Activated CD4-positive, CD25-positive, alpha-beta regulatory T cell treated with anti-CD3 and anti-CD28 coated beads, Interleukin-2, amount 50 U/mL, for 24 hours (primary cell): Measurements from ENCODE around the gene HSPH1.
"Not testable (repeated sequence)": the region's sequence is repeated elsewhere in the genome, so short reads cannot be mapped to it uniquely, and the experiment has no call there.

ENCODE experiments used
- ATAC-seq, 2 donors: fragments of 150-1000 bp; cut with Tn5 transposase; one replicate each; pipeline ENCODE4 v1.10.0; 2021; ENCODE audit warnings: mild to moderate bottlenecking in 1 of 2, moderate library complexity in 1 of 2

The HSPH1 gene

DNA sequence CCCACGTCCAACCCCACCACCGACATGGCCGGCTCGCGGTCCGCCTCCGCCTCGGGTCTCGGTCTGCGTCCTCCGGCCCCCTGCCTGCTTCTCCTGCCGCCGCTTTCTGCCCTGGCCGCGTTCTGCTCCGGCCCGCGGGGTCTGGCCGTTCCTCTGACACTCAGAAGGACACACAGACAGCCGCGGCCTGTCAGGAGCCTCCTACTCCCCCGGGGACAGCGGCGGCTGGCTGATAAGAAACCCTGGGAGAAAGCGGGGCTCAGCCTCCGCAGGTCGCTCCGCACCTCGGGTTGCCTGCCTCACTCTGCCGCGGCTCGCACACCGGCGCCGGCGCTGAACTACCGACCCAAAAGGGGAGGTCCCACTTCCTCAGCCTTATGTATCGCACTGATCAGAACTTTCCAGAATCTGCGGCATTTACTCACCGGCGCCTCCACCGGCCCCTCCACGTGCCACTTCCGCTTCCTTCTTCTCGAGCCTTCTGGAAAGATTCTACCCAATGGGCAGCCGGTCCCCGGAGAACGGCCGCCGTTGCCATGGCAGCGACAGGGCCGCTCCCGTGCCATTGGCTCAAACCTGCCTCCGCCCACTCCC is at the start of gene HSPH1:
TSS of gene HSPH1 (minus strand) at position 348 of the 594 bp plus-strand sequence. CDS start at position 26, 322 bp downstream.
- ATAC-seq: peak; percentile 79 to 83

DNA sequence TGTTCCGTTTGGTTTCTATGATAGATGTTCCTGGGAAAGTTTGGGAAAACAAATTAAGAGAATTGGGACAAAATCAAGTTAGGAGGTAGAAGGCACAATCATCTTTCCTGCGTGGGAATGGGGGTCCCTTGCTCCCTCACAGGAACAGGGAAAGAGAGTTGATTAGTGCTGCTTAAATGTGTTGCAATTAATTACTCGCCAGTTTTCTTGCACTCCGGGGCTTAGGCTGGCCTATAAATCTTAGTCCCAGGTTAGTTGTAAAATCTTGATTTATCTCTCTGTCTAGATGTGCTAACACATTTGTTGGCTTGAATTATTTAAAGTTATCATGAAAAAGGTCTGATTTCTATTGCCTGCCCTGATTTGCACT is 48.1 kb upstream of the HSPH1 start:
- no peak for ATAC-seq

DNA sequence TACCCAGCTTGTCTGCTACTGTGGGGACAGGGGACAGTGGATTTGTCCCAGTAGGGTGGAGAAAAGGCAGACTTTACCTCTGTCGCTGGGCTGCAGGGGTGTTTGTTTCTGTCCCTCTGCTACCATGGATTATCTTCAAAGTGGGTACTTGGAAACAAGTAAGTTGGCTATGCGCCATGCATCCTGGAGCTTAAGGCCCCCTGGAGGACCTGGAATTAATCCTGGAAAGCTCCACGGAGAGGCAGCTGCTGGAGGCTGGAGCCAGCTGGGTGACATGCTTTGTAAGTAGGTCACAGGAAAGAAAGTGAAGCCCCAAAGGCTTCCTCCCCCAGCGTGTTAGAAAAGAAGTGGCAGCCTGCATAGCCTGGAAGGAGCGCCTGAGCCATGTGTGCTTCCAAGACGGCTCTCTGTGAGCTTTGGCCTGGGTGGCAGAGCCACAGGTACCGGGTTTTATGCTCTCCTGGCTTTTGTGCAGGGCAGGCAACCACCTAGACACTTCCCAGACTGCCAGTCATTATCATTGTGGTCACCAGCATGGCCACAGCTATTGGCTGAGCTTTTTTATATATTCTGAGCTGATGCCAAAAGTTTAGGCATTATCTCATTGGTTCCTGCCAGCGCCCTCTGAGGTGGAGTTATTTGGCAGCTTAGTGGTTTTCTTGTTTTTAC is 47.6 kb upstream of the HSPH1 start:
- no peak for ATAC-seq

DNA sequence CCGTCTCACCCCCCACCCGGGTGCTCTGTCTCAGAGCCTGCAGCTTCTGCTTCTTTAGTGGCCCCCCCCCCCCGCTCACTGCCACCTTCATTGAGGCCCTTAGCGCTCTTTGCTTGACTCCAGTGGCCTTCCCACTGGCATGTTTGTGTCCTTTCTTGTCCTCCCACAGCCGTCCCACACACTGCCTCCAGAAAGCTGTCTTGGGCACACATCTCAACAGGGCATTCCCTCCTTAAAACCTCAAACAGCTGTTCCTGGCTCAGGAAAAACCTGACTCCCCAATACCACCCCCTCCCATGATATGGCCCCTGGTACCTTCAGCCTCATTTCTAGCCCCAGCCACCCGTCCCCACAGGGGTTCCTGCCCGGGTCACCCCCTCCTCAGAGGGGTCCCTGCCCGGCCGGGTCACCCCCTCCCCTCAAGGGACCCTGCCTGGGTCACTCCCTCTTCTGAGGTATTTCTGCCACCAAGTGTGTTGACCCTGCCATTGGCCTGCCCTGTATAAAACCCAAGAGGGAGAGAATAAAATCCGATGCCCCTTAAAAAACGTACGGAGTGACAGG is 46.9 kb upstream of the HSPH1 start:
- no peak for ATAC-seq

DNA sequence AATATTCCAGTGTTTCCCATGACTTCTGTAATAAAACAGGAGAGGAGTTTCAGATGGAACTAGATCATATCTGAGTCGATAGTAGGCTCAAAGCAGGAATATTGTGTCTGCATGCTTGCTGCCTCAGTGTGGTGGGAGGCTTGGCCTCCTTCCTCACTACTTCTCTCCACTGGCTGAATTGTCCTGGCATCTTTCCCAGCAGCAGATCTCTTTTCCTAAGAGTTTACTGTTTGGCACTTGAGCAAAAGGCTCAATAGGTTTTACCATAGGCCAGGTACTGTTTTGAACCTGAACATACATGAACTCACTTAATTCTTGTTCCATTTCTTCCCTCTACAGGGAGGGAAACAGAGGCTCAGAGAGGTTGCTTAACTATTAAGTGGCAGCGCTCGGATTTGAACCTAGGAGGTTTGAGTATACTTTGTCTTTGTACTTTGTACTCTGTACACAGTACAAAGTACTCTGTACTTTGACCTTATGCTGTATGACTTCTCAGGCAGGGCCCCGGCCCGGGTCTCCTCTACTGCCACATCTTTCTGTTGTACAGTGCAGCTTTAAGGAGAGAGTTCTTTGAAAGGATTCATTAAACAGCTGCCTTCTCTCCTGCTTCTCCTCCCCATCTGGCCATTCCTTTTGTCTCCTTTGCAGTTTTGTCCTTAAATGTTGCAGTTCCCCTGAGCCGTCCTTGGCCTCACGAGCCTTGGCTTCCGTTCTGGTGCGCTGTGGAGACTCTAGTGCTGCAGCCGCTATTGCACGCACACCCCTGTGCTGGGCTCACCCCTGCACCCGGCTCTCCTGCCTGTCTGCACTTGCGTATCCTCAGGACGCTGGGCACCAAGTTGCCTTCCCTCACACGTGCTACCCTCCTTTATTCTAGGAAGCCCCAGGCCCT is 46.2 kb upstream of the HSPH1 start:
- no peak for ATAC-seq

DNA sequence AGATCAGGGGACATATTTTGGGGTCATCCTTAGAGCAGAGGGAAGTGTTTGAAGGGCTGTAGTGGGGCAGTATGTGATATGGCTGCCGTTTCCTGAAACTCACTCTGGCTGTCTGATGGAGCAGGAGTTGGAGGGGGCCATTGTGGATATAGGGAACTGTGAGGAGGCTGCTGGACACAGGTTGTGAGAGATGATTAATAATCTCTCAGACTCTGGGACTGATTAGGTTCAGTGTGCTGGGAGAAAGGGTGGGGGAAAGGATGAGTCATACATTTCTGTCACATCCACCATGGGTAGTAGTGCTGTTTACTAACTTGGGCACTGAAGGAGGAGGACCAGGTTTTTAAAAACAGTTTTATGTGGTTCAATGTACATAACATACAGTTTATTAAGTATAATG is 42.9 kb upstream of the HSPH1 start:
- peak; percentile 17 to 27 for ATAC-seq

- ATAC-seq: no peak
Observed at GRCh38 chr13:31201341-31202031, 39.8 kb upstream of the HSPH1 start.

DNA sequence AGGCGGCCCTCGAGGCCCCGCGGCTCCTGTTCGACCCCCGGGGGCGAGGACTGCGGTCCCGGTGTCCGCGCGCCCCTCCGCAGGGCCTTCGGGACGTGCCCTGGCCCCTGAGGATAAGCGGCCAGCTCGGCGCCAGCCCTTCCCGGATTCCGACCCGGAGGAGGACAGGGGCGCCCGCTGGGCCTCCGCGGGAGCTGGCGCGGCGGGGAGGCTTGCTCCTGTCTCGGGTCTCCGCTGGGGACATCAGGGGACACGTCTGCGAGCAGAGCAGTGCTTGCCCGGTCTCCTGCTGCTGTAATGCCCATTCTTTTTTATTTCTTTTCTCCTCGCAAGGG is 38.9 kb upstream of the HSPH1 start:
- peak; percentile 3 for ATAC-seq

- ATAC-seq: peak; percentile 81 to 85
Observed at GRCh38 chr13:31199849-31200636, 38.3 kb upstream of the HSPH1 start, which contains the start of gene B3GLCT. Gene B3GLCT (plus strand): TSS chr13:31199975. CDS start chr13:31200085, 110 bp downstream.

GRCh38 chr13:31199527-31199848 is 37.8 kb upstream of the HSPH1 start:
- peak; percentile 19 to 25 for ATAC-seq

GRCh38 chr13:31198519-31198918 is 36.8 kb upstream of the HSPH1 start:
- no peak for ATAC-seq

- no peak for ATAC-seq
Observed at GRCh38 chr13:31196992-31197391, 35.3 kb upstream of the HSPH1 start.

DNA sequence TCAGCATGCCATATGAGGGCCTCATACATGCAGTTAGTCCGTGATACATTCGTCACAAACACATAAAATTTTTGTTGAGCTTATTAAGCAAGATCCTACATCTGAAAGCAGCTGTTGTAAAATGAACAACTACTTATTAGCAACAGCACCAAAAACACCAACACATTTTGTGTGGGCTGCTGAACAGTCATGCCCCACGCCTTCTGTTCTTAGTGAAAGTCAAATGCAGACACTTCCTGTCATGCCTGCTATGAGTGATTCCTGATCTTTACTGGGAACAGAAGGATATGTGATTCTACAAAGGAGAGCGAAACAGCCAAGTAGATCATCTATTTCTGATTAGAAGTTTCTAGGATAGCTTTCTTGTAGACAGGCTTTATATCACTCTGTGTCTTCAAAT is 33.9 kb upstream of the HSPH1 start:
- ATAC-seq: no peak

DNA sequence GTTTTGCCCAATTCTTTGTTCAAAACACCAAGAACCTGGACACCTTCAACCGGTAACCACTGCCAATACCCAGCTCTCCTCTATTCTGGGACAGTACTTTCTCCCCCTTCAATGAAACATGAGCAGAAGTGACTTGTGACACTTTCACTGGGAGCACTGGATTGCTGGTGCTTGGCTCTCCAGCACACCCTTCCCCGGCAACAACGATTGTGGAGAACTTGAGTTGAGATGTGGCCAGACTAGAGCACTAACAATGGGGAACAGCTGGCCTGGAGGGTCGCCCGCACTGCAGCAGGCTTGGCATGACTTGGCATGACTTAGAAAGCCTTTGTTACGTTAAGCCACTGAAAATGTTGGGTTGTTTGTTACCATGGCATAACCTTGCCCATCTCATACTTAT is 30.6 kb upstream of the HSPH1 start:
- ATAC-seq: no peak

DNA sequence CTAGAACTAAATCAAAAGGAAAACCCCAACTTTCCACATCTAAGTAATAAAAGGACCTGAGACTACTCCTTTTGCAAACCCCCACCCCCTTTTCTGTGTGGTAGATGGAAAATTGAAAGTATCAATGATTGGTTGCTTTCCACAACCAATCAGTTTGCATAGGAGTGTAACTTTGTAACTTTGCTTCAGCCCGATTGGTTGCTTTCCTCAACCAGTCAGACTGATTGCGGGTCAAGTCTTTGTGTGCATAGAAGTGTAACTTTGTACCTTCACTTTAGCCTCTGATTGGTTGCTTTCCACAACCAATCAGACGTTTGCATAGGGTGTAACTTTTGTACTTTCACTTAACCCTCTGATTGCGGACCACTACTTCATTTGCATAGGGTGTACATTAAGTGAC is 30.0 kb upstream of the HSPH1 start:
- no peak for ATAC-seq

DNA sequence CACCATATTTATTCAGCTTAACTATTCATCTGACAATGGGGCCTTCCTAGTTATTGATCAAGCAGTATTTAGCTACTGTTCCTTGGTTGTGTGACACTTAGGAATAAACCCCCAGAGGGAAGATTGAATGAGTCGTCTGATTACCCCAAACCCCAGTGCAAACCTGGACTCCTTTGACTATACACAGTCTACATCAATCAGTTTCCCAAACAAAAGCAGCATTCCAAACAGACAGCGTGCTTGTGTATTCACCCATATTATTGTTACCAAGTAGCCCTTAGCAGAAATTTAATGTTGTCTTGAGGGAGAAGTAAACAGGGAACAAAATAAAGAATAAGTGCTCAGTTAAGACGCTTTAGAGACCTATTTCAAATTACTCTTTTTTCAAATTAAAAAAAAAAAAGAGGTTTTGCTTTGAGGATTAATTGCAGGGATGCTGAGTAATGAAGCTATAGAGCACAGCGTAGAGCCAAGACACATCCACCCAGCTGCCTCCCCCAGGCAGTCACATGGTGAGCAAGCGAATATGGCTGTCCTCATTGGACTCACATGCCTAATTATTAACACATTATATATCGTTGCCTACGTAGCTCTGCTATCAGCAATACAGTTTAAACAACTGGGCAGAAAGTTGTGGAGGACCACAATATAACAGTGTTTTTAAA is 23.4 kb upstream of the HSPH1 start:
- ATAC-seq: no peak

DNA sequence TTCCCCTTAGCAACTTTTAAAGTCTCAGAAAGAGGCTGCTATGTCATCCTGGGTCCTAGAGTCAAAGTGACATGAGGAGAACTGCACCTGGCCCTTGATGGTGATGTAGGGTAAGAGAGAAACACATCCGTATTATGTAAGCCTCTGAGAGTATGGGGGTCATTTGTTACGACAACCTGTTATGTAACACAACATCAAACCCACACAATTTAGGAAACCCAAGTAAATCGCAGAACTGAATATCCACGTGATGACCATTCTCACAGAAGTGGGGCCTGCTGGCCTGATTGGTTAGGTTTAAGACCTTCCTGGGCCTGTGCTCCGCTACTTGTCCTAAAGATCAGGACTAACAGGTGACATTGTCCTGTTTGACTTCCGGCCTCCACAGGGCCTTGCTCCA is 22.7 kb upstream of the HSPH1 start:
- no peak for ATAC-seq

- no peak for ATAC-seq
Observed at GRCh38 chr13:31182987-31183386, 21.3 kb upstream of the HSPH1 start.

DNA sequence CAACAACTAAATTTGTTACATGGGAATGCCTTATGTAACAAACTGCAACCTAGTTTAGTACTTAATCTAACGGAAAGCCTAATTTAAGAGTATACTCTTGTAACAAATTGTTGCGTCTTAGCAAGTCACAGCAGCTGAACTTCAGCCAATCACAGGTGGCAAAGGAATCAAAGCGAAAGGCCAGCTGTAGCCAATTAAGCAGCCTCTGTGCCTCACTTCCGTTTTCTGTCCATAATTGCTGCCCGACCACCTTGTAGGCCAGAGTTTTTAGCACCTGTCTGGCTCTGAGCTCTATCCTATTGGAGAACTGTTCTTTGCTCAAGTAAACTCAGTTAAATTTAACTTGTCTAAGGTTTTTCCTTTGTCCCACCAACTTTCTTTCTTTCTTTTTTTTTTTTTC is 18.1 kb upstream of the HSPH1 start:
- no peak for ATAC-seq

DNA sequence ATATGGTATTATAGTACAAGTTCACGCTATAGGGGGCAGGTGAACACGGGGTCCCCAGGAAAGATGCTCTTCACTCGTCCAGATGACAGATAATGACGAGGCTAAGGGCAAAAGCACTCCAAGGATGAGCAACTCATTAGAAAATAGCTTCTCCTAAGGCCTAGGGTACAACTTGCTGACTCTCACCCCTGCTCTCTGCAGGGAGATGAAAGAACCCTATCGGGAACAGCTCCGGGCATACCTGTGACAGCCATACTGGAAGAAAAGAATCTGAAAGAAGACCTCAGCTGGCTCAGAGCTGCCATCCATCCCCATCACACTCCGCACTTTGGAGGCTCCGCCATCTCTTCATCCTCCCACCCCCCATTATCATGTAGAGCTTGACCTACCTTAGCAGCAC is 17.5 kb upstream of the HSPH1 start:
- ATAC-seq: no peak

- ATAC-seq: not testable (repeated sequence)
Observed at GRCh38 chr13:31177813-31178495, 16.2 kb upstream of the HSPH1 start.
